ENCODE data around the gene PCDHGA7.
"Not testable (repeated sequence)": the region's sequence is repeated elsewhere in the genome, so short reads cannot be mapped to it uniquely, and the experiment has no call there.

Gene PCDHGA7

DNA sequence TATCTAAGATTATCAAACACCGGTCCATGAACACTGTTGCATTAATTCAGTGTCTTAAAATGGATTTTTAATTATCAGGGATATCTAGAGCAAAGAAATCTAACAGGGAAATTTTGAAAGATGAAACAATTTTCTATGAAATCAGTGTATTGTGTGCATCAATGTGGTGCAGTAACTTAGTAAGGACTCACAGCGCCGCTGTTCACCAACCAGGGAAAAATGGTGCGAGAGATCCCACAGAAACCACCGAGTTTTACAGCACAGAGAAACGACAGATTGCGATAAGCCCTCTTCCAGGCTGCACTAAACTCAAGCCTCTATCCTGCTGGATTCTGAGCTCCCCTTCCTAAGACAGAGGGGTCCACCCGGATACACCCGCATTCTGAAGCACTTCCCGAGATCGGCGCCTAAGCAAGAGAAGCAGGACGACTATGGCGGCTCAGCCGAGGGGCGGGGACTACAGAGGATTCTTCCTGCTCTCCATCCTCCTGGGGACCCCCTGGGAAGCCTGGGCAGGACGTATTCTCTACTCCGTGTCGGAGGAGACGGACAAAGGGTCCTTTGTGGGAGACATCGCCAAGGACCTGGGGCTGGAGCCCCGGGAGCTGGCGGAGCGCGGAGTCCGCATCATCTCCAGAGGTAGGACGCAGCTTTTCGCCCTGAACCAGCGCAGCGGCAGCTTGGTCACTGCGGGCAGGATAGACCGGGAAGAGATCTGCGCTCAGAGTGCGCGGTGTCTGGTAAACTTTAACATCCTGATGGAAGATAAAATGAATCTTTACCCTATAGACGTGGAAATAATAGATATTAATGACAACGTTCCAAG is at the start of gene PCDHGA7:
Gene PCDHGA7, plus strand, starts transcription at position 274 of the 826 bp plus-strand sequence. Its CDS starts 158 bp downstream, at position 432.
- no peak for DNase-seq

DNA sequence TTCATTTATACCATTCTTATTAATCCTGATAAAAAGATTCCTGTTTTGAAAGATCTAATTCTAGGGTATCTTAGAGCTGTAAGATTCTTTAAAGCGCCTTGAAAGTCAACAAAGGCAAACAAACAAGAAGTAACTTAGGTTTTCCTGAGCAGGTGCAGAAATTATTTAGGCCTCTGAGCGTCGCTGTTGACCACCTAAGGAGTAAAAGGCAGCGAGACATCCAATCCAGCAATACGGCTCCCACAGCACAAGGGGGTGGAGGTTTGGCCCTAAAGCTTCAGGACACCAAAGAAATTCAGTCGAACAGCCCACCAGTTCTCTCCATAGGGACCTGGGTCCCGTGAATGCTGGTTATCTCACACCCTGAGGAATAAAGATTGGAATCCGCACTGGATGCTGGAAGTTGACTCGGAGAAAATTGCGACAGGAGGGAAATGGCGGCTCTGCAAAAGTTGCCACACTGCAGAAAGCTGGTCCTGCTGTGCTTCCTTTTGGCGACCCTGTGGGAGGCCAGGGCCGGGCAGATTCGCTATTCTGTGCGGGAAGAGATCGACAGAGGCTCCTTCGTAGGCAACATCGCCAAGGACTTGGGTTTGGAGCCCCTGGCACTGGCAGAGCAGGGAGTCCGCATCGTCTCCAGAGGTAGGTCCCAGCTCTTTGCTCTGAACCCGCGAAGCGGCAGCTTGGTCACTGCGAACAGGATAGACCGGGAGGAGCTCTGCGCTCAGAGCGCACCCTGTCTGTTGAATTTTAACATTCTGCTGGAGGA is 43.8 kb upstream of the PCDHGA7 start, which contains the start of gene PCDHGA2:
Gene PCDHGA2, plus strand, starts transcription at position 223 of the 769 bp plus-strand sequence.
- no peak for DNase-seq

DNA sequence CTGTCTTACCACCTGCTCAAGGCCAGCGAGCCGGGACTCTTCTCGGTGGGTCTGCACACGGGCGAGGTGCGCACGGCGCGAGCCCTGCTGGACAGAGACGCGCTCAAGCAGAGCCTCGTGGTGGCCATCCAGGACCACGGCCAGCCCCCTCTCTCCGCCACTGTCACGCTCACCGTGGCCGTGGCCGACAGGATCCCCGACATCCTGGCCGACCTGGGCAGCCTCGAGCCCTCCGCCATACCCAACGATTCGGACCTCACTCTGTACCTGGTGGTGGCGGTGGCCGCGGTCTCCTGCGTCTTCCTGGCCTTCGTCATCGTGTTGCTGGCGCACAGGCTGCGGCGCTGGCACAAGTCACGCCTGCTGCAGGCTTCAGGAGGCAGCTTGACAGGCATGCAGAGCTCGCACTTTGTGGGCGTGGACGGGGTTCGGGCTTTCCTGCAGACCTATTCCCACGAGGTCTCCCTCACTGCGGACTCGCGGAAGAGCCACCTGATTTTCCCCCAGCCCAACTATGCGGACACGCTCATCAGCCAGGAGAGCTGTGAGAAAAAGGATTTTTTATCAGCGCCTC is 41.7 kb upstream of the PCDHGA7 start:
- not testable (repeated sequence) for DNase-seq

DNA sequence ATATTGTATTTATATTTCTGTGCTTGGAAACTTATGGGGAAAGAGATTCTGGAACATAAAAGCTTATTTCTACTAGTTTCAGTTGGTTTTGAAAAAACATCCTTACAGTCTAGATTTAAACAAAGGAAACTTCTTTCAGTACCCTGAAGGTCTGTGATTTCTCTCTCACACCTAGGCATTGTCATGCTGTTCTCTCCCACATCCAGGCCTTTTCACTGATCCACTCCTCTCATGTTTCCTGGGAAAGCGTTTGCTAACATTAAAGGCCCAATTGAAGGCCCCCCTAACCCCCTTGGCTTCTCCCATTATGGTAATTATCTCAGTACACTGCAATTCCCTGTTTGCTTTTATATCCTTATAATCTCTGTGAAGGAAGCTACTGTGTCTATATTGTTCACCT is 39.8 kb upstream of the PCDHGA7 start:
- DNase-seq = no peak

DNA sequence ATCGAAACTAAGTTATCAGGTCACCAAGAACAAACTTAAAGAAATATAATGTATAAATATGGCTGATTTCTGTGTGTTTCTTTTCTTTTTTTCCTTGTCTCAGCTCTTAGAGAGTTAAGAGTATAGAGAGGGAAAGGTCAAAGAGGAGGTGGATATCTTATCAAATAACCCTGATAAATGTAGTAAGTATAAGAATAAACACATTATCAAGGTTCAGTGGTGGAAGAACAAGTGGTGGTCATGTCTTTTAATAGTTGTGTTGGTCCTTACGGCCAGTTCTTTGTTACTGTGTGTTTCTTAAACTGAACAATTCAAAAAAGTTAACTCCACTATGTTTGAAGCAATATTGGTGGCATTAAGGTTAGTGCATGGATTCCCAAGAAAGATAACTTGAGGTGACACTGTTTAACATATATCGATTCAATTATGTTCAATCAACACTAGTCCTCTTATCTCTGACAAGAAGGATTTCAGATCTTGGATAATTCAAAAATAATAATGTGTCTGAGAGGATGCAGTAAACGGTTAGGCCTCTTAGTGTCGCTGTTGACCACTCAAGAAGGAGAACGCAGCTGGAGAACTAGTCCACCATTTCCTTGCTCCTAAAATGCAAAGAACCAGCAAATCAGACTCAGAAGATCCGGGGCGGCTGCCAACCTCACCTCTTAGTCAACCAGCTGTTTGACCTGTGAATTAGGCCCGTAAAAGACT is 39.1 kb upstream of the PCDHGA7 start, which contains the start of gene PCDHGA3:
Gene PCDHGA3, plus strand, starts transcription at position 588 of the 711 bp plus-strand sequence. CDS start 205 bp downstream, outside the sequence.
- no peak for DNase-seq

DNA sequence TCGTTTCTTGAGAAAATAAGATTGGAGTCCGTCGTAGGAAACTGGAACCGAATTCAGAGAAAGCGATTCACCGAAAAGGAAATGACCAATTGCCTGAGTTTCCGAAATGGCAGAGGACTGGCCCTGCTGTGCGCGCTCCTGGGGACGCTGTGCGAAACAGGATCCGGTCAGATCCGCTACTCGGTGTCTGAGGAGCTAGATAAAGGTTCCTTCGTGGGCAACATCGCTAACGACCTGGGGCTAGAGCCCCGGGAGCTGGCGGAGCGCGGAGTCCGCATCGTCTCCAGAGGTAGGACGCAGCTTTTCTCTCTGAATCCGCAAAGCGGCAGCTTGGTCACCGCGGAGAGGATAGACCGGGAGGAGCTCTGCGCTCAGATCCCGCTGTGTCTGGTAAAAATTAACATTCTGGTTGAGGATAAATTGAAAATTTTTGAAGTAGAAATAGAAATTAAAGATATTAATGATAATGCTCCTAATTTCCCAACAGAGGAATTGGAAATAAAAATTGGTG is 38.5 kb upstream of the PCDHGA7 start:
- no peak for DNase-seq

DNA sequence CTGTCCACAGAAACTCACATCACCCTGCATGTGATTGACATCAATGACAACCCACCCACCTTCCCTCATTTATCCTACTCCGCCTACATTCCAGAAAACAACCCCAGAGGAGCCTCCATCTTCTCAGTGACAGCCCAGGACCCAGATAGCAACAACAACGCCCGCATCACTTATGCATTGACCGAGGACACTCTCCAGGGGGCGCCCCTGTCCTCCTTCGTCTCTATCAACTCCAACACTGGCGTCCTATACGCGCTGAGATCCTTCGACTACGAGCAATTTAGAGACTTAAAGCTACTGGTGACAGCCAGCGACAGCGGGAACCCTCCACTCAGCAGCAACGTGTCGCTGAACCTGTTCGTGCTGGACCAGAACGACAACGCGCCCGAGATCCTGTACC is 37.2 kb upstream of the PCDHGA7 start:
- DNase-seq = no peak

DNA sequence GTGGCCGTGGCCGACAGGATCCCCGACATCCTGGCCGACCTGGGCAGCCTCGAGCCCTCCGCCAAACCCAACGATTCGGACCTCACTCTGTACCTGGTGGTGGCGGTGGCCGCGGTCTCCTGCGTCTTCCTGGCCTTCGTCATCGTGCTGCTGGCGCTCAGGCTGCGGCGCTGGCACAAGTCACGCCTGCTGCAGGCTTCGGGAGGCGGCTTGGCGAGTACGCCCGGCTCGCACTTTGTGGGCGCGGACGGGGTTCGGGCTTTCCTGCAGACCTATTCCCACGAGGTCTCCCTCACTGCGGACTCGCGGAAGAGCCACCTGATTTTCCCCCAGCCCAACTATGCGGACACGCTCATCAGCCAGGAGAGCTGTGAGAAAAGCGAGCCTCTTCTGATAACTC is 36.5 kb upstream of the PCDHGA7 start:
- DNase-seq = not testable (repeated sequence)

DNA sequence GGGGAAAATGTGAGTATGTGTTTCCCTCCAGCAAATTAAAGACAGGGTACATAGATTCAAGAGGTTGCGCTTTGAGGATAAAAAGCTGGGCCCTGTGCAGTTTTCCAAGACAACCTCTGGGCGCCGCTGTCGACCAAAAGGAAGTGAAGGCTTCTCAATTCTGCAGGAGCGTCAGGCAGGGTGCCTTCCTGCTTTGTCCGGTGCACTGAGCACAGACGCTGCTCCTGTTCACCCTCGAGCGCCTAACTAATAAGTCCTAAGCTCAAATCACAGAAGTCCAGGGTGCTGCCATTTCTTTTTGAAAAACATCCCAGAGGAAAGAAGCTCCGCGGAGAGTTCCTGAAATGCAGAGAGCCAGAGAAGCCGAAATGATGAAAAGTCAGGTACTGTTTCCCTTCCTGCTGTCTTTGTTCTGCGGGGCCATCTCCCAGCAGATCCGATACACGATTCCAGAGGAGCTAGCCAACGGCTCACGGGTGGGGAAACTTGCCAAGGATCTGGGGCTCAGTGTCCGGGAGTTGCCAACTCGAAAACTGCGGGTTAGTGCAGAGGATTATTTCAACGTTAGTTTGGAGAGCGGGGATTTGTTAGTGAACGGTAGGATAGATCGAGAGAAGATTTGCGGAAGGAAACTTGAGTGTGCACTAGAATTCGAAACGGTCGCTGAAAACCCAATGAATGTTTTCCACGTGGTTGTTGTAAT is 32.5 kb upstream of the PCDHGA7 start, which contains the start of gene PCDHGB1:
Gene PCDHGB1, plus strand, starts transcription at position 183 of the 703 bp plus-strand sequence. Its CDS starts 162 bp downstream, at position 345.
- peak; percentile 73 for DNase-seq

DNA sequence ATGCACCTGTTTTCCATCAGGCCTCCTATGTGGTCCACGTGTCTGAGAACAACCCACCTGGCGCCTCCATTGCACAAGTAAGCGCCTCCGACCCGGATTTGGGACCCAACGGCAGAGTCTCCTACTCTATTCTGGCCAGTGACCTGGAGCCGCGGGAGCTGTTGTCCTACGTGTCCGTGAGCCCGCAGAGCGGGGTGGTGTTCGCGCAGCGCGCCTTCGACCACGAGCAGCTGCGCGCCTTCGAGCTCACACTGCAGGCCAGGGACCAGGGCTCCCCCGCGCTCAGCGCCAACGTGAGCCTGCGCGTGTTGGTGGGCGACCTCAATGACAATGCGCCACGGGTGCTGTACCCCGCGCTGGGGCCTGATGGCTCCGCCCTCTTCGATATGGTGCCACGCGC is 31.0 kb upstream of the PCDHGA7 start:
- DNase-seq = no peak

DNA sequence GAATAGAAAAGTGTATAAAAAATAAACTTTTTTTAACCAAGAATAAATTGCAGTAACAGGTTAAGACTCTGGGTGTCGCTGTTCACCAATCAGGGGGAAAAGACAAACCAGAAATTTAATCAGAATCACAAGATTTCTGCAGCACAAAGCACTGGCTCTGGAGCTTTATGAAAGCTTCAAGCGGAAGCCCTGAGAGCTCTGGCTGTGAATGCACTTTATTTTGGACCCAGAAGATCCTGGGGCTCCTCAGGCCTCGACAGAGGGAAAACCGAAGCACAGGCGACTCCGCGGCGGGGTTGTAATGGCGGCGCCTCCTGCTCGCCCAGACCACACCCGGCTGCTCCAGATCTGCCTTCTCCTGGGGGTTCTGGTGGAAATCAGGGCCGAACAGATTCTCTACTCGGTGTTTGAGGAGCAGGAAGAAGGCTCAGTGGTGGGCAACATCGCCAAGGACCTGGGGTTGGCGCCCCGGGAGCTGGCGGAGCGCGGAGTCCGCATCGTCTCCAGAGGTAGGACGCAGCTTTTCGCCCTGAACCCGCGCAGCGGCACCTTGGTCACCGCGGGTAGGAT is 27.6 kb upstream of the PCDHGA7 start, which contains the start of gene PCDHGA4:
Gene PCDHGA4, plus strand, starts transcription at position 122 of the 570 bp plus-strand sequence. Its CDS starts 87 bp downstream, at position 209.
- DNase-seq = no peak

DNA sequence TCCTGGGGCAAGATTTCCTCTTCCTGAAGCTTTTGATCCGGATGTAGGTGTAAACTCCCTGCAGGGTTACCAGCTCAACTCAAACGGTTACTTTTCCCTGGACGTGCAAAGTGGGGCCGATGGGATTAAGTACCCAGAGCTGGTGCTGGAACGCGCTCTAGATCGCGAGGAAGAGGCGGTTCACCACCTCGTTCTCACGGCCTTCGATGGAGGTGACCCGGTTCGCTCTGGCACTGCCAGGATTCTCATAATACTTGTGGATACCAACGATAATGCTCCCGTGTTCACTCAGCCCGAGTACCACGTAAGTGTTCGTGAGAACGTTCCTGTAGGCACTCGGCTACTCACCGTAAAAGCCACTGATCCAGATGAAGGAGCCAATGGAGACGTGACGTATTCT is 26.9 kb upstream of the PCDHGA7 start:
- no peak for DNase-seq

DNA sequence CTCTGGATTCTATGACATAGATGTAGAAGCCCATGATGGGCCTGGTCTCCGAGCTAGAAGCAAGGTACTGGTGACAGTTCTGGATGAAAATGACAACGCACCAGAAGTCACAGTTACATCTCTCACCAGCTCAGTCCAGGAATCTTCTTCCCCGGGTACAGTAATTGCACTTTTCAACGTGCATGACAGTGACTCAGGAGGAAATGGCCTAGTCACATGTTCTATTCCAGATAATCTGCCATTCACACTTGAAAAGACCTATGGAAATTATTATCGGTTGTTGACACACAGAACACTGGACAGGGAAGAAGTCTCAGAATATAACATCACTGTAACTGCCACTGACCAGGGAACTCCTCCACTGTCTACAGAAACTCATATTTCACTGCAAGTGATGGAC is 26.4 kb upstream of the PCDHGA7 start:
- DNase-seq = no peak

DNA sequence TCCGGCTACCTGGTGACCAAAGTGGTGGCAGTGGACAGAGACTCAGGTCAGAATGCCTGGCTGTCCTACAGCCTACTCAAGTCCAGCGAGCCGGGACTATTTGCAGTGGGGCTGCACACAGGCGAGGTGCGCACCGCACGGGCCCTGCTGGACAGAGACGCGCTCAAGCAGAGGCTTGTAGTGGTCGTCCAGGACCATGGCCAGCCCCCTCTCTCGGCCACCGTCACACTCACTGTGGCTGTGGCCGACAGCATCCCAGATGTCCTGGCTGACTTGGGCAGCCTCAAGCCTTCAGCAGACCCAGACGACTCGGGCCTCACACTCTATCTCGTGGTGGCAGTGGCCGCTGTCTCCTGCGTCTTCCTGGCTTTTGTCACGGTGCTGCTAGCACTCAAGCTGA is 25.6 kb upstream of the PCDHGA7 start:
- no peak for DNase-seq

DNA sequence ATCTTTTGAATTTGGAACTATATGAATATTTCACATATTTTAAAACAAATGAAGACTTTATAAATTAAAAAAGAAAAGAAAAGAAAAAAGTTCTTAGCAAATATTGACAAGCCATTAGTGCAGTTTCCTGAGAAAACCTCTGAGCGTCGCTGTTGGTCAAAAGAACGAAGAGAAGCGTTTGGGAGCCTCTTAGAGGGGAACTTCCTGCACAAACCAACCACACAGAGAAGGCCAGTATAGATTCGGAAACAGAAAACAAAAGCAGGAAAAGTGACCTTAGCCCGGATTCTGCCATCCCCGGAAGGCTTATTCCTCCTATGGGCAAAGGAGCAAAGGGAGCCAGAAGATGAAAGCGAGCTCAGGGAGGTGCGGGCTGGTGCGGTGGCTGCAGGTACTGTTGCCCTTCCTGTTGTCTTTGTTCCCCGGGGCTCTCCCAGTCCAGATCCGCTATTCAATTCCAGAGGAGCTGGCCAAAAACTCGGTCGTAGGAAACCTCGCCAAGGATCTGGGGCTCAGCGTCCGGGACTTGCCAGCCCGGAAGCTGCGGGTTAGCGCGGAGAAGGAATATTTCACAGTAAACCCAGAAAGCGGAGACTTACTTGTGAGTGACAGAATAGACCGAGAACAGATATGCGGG is 22.6 kb upstream of the PCDHGA7 start, which contains the start of gene PCDHGB2:
Gene PCDHGB2, plus strand, starts transcription at position 205 of the 637 bp plus-strand sequence. Its CDS starts 142 bp downstream, at position 347.
- DNase-seq = no peak

DNA sequence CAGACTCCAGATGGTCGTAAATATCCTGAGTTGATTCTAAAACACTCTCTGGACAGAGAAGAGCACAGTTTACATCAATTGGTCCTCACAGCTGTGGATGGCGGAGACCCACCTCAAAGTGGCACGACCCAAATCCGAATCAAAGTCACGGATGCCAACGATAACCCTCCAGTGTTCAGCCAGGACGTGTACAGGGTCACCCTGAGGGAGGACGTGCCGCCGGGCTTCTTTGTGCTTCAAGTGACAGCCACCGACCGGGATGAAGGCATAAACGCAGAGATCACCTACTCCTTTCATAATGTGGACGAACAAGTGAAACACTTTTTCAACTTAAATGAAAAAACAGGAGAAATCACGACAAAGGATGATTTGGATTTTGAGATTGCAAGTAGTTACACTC is 21.9 kb upstream of the PCDHGA7 start:
- DNase-seq = no peak

DNA sequence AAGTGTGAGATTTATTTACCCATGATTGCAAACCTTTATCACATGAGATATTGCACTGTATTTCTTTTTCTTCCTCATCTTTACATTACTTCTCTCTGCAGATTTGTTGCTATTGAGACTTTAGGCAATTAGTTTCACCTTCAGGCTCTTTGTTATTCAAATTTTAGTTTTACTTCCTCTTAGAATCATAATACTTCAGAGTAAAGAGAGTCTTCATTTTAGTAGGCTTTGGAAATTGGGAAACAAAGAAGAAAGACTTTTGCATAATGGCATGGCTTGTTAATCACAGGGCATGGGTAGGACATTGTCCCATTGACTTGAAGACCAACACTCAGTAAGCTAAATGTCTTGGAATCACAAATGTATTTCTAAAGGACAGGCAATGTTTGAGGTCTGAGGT is 19.8 kb upstream of the PCDHGA7 start:
- no peak for DNase-seq

DNA sequence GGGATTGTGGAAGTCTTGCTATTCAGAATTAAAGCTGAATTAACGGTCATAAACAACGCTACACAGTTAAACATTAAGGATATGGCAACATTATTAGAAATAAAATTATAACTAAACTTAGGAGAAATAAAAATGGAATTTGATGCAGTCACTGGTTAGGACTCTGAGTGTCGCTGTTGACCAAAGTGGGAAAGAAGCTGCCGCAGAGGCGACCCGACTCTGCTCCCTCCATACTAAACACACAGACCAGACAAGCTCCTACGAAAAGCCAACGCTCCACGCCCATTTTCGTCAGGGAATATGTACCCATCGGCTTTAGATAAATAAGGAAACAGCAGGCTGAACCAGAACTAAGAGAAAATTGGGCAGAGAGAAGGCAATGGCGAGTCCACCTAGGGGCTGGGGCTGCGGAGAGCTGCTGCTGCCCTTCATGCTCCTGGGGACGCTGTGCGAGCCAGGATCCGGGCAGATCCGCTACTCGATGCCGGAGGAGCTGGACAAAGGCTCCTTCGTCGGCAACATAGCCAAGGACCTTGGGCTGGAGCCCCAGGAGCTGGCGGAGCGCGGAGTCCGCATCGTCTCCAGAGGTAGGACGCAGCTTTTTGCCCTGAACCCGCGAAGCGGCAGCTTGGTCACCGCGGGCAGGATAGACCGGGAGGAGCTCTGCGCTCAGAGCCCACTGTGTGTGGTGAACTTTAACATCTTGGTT is 18.4 kb upstream of the PCDHGA7 start, which contains the start of gene PCDHGA5:
Gene PCDHGA5, plus strand, starts transcription at position 211 of the 709 bp plus-strand sequence. Its CDS starts 169 bp downstream, at position 380.
- no peak for DNase-seq

DNA sequence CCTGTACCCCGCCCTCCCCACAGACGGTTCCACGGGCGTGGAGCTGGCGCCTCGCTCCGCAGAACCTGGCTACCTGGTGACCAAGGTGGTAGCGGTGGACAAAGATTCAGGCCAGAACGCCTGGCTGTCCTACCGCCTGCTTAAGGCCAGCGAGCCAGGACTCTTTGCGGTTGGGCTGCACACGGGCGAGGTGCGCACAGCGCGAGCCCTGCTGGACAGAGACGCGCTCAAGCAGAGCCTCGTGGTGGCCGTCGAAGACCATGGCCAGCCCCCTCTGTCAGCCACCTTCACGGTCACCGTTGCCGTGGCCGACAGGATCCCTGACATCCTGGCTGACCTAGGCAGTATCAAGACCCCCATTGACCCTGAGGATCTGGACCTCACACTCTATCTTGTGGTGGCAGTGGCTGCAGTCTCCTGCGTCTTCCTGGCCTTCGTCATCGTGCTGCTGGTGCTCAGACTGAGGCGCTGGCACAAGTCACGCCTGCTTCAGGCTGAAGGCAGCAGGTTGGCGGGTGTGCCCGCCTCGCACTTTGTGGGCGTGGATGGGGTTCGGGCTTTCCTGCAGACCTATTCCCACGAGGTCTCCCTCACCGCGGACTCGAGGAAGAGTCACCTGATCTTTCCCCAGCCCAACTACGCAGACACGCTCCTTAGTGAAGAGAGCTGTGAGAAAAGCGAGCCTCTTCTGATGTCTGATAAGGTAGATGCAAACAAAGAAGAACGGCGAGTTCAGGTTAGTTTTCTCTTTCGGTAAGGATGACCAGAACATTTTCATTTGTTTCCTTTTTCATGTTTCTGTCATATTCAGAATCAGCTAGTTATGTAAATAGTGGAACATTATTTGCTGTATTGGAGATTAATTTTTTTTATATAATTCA is 16.3 kb upstream of the PCDHGA7 start:
- no peak for DNase-seq
